ENCODE data around the gene CATSPERE.

DNA sequence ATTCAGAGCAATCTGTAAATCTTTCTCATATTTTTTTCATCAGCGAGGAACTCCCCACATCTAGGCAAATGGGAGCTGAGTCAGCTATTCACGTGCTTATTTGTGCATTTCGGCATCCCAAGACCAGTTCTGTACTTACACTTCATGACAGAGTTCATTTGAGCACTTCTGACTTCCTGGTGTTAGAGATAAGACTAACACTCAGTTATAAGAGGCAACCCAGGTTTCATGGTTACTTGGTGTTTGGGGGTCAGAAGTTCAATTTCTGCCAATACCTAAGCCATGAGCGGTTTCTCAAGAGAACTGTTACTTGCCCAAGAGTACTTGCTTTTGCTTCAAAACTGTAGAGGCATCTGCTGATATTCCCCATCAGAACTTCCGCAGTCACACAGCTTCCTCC lies 167.7 kb downstream of the CATSPERE start:
- TF ChIP-seq FOXM1 (IDR thresholded peaks at IDR 0.05; ENCODE audit: borderline replicate concordance) (no peak), NFRKB (IDR thresholded peaks at IDR 0.05) (no peak), BHLHE40 (IDR thresholded peaks at IDR 0.05; ENCODE audit: borderline replicate concordance) (no peak), L3MBTL2 (conservative IDR thresholded peaks at IDR 0.05) (no peak), ELF4 (IDR thresholded peaks at IDR 0.05) (no peak)

Measured in HEK293T (cell line).